WTC11 (cell line): ENCODE results near the gene POMT1.

ENCODE experiments used
- CREM ChIP-seq: sonication (generic); formaldehyde crosslinking; IDR thresholded peaks from 2 replicates; pipeline ENCODE4 v1.8.1; 2022; ENCODE audit warnings: mild to moderate bottlenecking, missing genetic modification reagents, moderate library complexity
- GABPB1 ChIP-seq: sonication (generic); formaldehyde crosslinking; IDR thresholded peaks from 2 replicates; pipeline ENCODE4 v1.8.1; 2023; ENCODE audit warnings: mild to moderate bottlenecking, missing genetic modification reagents
- HMGXB4 ChIP-seq: sonication (generic); formaldehyde crosslinking; IDR thresholded peaks from 2 replicates; pipeline ENCODE4 v1.8.1; 2023; ENCODE audit warnings: mild to moderate bottlenecking, moderate library complexity, missing genetic modification reagents
- IRF2 ChIP-seq: sonication (generic); formaldehyde crosslinking; IDR thresholded peaks from 2 replicates; pipeline ENCODE4 v1.8.0; 2022; ENCODE audit warnings: low read depth, missing genetic modification reagents, borderline replicate concordance
- NR1H2 ChIP-seq: sonication (generic); formaldehyde crosslinking; IDR thresholded peaks from 2 replicates; pipeline ENCODE4 v1.9.0; 2021; ENCODE audit warnings: mild to moderate bottlenecking, moderate library complexity, missing genetic modification reagents
- PRDM15 ChIP-seq: sonication (generic); formaldehyde crosslinking; IDR thresholded peaks from 2 replicates; pipeline ENCODE4 v1.8.0; 2022; ENCODE audit warnings: missing genetic modification reagents
- TEAD4 ChIP-seq: sonication (generic); formaldehyde crosslinking; IDR thresholded peaks from 2 replicates; pipeline ENCODE4 v1.8.0; 2022; ENCODE audit warnings: mild to moderate bottlenecking, missing genetic modification reagents
- ZBTB21 ChIP-seq: sonication (generic); formaldehyde crosslinking; IDR thresholded peaks from 2 replicates; pipeline ENCODE4 v1.8.1; 2023; ENCODE audit warnings: mild to moderate bottlenecking, missing genetic modification reagents, borderline replicate concordance
- TF ChIP-seq, protein P1 (sequence below): fragments of 200-600 bp; IDR thresholded peaks from 2 replicates; pipeline ENCODE4 v1.8.0; 2022; ENCODE audit warnings: antibody characterized with exemption
- TF ChIP-seq, protein P2 (sequence below): sonication (generic); formaldehyde crosslinking; IDR thresholded peaks from 2 replicates; pipeline ENCODE4 v1.8.1; 2023; ENCODE audit warnings: mild to moderate bottlenecking, missing genetic modification reagents, moderate library complexity
- TF ChIP-seq, protein P3 (sequence below): sonication (generic); formaldehyde crosslinking; IDR thresholded peaks from 2 replicates; pipeline ENCODE4 v1.8.1; 2022; ENCODE audit warnings: mild to moderate bottlenecking, moderate library complexity, missing genetic modification reagents

- TF ChIP-seq HMGXB4 (CRISPR knock-in tag), result no peak
- no peak for TF ChIP-seq TEAD4 (CRISPR knock-in tag)
- TF ChIP-seq NR1H2 (CRISPR knock-in tag), result no peak
- TF ChIP-seq, protein P1, sequence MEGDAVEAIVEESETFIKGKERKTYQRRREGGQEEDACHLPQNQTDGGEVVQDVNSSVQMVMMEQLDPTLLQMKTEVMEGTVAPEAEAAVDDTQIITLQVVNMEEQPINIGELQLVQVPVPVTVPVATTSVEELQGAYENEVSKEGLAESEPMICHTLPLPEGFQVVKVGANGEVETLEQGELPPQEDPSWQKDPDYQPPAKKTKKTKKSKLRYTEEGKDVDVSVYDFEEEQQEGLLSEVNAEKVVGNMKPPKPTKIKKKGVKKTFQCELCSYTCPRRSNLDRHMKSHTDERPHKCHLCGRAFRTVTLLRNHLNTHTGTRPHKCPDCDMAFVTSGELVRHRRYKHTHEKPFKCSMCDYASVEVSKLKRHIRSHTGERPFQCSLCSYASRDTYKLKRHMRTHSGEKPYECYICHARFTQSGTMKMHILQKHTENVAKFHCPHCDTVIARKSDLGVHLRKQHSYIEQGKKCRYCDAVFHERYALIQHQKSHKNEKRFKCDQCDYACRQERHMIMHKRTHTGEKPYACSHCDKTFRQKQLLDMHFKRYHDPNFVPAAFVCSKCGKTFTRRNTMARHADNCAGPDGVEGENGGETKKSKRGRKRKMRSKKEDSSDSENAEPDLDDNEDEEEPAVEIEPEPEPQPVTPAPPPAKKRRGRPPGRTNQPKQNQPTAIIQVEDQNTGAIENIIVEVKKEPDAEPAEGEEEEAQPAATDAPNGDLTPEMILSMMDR, result no peak
- no peak for TF ChIP-seq PRDM15 (CRISPR knock-in tag)
- no peak for TF ChIP-seq ZBTB21 (CRISPR knock-in tag)
- no peak for TF ChIP-seq IRF2
- TF ChIP-seq, protein P2, sequence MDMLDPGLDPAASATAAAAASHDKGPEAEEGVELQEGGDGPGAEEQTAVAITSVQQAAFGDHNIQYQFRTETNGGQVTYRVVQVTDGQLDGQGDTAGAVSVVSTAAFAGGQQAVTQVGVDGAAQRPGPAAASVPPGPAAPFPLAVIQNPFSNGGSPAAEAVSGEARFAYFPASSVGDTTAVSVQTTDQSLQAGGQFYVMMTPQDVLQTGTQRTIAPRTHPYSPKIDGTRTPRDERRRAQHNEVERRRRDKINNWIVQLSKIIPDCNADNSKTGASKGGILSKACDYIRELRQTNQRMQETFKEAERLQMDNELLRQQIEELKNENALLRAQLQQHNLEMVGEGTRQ (CRISPR knock-in tag), result no peak
- TF ChIP-seq GABPB1, result no peak
- TF ChIP-seq, protein P3, sequence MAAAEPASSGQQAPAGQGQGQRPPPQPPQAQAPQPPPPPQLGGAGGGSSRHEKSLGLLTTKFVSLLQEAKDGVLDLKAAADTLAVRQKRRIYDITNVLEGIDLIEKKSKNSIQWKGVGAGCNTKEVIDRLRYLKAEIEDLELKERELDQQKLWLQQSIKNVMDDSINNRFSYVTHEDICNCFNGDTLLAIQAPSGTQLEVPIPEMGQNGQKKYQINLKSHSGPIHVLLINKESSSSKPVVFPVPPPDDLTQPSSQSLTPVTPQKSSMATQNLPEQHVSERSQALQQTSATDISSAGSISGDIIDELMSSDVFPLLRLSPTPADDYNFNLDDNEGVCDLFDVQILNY (CRISPR knock-in tag), result no peak
- no peak for TF ChIP-seq CREM
These were observed 3.4 kb upstream of the POMT1 start for GRCh38 chr9:131499254-131499767.
